GM20431 (cell line): ENCODE measurements around the gene ITFG2.

Experiments used
- in situ Hi-C: fragments of 300-500 bp; cut with MseI, MboI; formaldehyde crosslinking; loops from one replicate; pipeline ENCODE4 v1.15.0; 2020; ENCODE audit warnings: low sequenced_read_pairs; ENCODE audit not compliant: unreplicated experiment

Gene ITFG2

DNA sequence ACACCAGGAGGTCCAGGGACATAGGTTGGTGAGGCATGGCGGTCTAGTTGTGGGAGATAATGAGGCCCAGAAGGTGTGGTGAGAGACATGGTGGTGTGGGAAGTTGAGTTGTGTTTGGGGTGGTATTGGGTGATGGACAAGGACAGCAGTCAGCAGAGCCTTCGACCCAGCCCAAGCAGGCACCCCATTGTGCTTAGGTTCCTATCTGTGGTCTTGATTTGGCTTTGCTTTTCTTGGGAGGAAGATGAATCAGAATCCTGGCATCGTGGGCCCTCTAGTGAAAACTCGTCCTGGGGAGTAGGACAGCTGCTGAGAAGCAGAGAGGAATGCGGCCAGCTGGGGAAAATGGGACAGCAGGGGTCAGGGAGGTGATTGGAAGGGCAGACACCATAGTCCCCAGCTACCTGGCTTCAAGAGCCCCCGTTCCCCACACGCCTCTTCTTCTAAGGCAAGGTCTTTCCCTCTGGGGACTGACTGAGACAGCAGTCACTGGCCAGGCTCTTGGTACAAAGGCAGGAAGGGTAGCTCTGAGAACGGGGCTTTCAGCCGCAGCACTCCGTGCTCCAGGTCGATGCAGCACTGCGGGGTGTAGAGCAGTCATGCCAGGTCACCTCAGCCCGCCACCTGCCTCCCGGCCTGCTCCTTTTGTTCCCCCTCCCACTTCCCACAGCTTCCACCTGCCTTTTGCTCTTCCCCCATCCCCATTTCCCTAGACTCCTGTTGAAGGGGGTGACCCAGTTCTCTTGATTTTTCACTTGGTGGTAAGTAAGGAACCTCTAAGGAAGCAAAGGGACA is 14.4 kb downstream of the ITFG2 start:
- in situ Hi-C loops, result no loop called here

DNA sequence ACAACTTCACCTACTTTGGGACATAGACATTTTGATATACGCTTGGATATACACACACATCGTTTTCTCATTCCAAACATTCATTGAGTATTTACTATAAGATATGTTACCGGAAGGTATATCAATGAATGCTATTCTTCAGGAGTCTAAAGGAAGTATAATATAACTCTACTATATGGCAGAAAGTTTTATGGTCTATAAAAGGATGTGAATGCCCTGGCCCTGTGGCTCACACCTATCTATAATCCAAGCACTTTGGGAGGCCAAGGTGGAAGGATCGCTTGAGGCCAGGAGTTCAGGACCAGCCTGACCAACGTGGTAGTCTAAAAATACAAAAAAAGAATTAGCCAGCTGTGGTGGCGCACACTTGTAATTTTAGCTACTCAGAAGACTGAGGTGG is 16.8 kb downstream of the ITFG2 start:
- in situ Hi-C loops, result no loop called here

DNA sequence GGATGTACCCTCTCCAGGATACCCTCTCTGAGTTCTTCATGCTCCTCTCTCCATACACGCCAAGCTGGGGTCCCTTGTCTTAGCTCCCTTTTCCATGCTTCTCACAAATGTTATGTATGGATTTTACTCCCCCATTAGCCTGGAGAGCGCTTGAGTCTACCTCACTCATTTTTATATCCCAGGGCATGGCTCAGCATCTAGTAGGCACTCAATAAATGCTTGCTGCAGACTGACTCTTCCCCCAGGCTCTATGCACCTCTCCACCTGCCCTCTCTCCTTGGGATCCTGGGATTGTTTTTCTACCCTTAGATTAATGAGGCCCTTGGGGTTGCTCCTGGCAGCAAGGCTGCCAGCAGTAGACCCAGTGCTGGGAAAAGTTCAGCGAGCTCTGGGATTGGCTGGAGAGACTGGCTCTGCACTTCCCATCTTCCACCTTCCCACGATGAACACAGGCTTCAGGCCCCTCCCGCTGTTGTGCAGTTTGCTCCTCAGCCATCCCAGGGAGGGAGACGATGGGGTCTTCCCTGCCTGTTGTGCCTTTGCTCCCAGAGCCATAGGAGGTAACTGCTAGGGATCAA is 20.2 kb downstream of the ITFG2 start:
- in situ Hi-C loops, result no loop called here

DNA sequence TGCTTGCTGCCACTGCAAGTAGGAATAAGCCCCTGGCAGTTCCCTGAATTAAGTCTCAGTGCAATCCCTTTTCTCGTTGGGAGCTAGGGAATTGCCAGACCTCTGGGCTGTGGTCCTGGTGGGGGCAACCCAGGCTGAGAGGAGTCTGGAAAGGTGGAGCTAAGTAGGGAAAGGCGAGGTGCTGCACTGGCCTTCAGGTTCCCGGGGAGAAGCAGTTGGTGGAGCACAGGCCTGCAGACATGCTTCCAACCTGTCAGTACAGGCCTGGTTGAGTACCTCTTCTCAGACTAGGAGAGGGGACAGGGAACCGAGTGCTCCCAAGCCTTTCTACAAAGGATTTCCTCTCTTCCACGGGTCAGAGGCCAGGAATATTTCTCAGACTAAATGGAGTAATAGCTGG is 20.9 kb downstream of the ITFG2 start:
- in situ Hi-C loops, result no loop called here

DNA sequence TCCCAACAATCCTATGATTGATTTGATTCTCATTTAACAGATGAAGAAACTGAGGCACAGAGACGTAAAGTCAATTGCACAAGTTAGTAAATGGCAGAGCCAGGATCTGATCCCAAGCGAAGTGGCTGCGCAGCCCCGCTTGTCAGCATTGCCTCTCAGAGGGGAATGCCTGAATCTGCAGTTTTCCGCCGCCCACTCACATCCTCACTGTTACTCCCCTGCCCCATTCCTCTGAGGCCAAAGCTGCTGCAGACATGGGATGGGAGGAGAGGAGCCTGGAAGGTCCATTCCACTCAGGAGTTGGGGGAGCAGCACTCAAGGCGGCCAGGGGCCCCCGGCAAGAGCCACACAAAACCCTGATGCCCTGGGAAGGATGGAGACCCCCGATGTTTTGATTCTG is 21.3 kb downstream of the ITFG2 start:
- in situ Hi-C loops, result no loop called here

DNA sequence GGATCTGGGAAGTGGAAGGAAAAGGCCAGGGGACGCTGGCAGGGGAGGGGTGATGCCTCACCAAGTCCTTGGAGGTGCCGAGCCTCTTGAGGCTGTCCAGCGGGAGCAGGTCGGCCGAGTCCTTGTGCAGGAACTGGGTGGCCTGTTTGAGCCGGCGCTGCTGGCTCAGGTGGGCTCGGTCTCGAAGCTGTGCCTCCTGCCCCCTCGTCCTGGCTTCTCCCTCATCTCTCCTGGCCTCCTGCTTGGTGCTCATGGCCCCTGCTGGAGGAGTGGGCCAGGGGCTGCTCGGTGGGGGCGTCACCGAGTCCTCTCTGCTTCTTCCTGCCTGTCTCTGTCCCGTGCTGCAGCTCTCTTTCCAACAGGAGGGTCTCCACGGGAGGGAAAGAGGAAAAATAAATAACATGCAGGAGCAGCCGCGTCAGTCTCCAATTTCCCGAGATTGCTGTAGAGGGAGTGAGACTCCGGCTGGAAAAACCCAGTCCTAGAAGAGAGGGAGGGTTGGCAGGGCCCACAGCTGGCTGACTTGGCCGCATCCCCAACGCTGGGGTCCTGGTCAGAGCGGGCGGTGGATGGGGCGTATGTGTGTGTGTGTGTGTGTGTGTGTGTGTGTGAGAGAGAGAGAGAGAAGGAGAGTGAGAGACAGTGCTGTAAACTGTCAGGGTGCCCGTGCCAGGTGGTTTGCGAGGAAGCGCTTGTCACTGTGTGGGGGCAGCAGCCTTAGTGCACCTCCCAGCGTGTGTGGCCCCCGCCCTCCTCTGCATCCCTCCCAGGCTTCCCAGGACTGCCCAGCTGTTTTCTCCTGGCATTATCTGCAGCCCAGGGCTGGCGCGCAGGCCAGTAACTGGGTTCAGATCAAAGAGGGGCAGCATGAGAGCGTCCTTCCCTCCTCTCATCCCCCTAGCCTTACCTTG is 22.4 kb downstream of the ITFG2 start, which contains the start of gene NRIP2:
TSS of gene NRIP2 (minus strand) at position 455 of the 911 bp plus-strand sequence. CDS start at position 403, 52 bp downstream.
- in situ Hi-C loops, result no loop called here

DNA sequence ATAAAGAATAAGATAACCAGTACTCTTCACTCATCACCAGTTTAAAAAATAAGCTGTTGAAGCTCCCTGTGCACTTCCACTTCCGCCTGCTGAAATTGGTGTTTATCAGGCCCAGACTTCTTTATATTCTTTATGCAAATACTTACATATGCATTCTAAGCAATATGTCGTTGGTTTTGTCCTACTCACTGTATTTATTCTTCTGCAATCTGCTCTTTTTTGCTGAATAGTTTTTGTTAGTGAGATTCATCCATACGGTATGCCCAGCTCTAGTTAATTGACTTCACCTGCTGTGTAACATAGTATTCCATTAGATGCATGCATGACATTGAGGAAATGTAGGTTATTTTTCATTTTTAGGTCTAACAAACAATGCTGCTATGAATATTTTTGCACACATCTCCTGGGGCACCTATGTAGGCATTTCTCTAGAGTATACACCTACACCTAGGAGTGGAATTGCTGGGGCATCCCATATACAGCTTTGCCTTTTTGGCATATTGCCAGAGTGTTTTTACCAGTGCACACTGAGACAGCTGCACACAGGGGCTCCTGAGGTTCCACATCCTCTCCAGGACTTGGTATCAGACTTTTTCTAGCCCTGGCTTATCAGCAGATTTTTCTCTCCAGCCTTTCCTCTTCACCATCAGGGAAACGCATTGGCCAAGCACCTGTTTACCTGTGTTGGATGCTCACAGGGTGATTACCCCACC is 23.4 kb downstream of the ITFG2 start:
- in situ Hi-C loops, result no loop called here

DNA sequence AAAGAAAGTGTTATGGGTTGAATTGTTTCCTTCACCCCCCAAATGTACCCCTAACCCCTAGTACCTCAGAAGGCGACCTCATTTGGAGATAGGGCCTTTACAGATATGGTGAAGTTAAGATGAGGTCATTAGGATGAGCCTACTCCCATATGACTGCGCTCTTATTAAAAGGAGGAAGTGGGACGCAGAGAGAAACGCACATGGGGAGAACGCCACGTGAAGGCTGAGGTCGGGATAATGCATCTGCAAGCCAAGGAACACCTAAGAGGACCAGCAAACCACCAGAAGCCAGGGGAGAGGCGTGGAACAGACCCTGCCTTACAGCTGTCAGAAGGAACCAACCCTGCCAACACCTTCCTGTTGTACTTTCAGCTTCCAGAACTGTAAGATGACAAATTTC is 24.1 kb downstream of the ITFG2 start:
- in situ Hi-C loops, result no loop called here

DNA sequence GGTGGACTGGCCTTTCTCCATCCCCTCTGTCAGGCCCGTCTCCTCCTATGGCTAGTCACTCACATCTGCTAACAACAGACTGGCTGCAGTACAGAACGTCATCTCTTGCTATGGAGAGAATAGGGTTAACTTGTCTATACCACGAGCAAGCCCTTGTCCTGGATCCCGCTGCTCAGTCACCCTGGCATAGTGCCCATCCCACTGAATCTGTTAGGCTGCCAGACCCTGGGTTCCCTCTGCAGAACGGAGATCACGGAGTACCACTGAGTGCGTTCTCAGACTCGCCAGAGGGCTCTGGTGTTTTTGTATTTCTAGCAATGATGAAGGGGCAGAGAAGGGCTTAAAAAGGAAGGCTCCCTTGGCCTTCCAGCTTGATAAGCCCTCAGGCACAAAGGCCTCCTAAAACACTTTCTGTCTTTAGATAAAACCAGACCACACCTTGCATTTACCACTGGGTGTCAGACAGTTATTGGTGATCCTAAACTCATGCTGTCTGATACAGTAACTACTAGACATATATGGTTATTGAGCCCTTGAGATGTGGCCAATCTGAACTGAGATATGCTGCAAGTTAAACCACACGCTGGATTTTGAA is 28.7 kb downstream of the ITFG2 start:
- in situ Hi-C loops, result no loop called here

DNA sequence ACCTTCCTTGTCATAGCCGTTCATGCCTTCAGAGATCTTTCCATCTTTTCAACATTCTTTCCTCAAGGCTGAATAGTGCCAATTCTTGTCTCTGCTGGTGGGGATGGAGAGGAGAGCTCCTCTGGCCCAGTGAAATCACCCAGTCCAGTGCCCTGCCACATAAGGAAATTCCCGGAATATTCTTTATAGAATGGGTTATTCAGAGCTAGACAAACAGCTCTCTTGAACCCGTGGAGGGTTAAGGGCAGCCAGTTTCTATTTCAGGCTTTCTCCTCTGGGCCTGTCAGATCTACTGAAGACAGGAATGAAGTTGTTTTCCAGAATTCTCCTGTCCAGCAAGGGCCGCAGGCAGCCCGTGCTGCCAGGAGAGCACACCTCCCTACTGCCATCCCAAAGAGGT is 30.5 kb downstream of the ITFG2 start:
- in situ Hi-C loops, result no loop called here

DNA sequence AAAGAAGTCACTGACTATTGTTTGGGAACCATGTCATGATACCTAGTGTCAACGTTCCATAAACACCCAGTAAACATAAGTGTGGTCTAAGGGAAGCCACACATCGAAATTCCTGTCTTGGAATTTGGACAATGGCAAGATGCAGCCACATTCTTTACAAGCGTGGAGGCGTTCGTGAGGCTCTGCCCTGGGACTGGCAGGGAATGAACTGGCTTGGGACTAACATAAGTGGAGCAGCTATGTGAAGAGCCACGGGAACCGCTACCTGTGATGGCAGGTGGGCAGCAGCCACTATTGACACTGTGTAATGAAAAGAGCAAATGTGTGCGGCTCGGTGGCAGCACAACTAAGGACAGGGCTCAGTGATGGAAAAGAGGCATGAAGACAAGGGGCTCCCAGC is 32.3 kb downstream of the ITFG2 start:
- in situ Hi-C loops, result no loop called here

DNA sequence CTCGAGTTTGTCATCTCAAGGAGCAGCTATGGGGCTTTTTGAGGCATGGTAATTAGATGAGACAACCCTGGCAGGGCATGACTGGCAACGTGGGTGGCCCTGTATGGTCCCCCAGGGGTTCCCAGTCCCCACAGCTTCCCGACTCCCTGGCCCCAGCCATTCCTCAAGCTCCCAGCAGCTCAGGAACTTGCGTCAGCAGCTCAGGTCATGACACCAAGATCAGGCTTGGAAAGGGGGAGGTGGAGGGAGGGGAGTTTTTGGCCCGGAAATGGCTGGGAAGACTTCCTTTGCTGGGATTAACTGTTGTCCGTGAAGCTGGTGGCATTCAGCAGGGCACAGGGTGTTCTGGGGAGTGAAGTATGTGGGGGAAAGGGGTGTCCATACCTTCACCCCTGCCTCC is 32.8 kb downstream of the ITFG2 start:
- in situ Hi-C loops, result no loop called here

DNA sequence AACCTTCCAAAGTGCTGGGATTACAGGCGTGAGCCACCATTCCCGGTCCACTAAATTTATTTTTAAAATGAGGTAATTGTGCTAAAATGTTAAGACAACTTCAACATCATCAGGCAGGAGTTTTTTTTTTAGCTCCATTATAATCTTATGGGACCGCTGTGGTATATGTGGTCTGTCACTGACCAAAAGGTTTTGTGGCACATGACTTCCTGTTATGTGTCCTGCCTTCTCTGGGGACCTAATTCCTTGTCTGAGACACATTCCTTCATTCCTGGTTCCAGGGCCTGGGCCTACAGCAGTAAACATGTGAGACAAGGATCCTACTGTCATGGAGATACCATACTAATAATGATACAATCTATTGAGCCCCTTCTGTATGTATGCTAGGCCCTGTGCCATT is 39.5 kb downstream of the ITFG2 start:
- in situ Hi-C loops, result no loop called here

DNA sequence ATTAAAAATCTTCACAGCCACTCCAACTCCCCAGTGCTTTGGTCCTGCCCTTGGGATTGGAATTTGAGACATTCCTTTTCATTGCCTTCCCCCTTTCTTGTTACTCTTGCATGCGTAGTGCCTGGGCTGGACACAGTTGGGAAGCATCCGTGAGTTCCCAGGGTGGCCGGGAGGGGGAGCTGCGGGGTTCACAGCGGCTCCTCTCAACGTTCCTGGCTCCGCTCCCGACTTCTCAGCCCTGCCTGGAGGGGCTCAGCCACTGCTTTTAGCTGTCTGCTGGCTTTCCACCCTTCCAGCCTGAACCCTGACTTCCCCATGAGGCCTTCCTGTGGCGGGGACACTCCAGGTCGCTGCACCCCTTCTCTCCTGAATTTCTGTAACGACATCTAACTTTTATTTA is 41.2 kb downstream of the ITFG2 start:
- in situ Hi-C loops, result no loop called here

DNA sequence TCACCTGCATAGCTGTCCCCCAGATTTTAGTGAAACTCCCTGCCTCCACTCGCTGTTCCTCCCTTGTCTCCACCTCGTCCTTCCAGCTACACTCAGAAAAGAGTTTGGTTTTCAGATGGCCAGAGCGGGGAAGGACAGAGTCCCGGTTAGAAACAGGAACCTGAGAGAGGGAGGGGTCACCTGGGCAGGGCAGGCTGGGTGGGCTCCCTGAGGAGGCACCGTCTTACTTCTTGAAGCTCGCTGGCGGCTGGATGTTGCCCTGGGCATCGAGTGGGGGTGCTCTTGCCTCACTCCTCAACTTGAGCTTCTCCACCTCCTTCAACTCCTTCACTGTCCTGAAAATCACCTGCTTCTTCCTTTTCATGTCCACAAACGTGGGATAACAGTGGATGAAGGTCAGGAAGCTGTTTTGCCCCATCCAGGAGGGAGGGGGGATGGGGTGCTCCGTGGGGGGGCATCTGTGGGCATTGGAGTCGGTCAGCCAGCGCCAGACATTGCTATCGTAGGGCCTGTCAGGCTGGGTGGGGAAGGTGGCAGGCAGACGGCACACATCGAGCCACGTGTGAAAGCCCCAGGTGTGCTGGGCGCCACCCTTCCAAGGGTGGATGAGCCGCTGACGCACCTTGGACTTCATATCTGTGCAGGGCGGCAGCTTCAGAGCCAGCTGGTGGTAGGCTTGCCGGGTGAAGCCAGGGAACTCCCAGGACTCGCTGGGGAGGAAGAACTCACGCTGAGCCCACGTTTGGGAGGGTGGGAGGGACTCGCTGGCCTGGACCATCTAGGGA is 42.4 kb downstream of the ITFG2 start:
- in situ Hi-C loops, result no loop called here

DNA sequence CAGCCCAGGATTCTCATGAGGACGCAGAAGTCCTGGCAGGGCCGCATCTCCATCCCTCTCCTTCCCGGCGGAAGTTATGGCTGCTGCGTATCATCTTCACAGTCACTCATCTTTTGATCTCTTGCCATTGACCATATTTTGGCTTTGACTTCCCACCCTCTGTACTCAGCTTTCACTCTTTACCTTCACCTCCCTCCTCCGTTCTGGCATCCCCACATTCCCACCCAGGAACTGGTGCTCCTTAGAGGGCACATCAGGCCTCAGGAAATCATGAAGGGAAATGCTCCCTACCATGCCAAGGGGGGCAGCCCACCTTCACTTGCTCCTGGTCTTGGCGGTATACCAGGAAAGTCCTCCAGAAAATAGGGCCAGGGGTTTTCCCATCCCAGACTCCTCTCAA is 43.1 kb downstream of the ITFG2 start:
- in situ Hi-C loops, result no loop called here

DNA sequence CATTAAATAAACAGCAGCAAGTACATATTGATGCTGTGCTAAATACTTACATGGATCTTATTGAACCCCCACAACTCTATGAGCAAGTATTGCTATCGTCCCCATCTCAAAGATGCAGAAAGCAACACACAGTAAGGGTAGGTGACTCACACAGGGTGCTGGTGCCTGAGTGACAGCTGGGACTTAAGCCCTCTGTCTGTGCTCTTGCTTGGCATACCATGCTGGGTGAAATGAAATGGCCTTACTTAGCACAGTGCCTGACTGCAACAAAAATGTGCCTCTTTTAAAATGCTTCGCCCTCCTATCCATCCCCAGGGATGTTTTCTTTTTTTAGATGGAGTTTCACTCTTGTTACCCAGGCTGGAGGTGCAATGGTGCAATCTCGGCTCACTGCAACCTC is 43.6 kb downstream of the ITFG2 start:
- in situ Hi-C loops, result no loop called here

DNA sequence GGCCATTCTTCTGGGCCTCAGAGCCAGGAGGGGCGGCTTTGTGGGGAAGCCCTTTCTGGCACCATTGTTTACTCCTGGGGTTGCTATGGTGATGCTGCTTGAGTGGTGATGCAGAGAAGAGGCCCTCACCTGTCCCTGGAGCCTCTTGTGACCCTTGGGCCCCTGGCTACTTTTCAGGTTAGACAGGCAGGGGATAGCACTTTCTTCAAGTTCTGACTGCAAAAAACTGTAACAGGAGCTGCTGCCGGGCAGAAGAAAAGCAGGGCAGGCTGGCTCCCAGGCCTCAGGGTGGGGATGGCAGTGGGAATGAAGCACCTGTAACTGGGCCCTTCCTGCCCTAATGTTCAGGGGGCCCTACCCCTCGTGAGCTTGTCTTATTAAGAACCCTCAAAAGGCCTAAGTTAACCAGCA is 44.6 kb downstream of the ITFG2 start, which contains the start of gene TEX52:
TSS of gene TEX52 (minus strand) at position 19 of the 411 bp plus-strand sequence. CDS start at position 6, 13 bp downstream.
- in situ Hi-C loops, result no loop called here

DNA sequence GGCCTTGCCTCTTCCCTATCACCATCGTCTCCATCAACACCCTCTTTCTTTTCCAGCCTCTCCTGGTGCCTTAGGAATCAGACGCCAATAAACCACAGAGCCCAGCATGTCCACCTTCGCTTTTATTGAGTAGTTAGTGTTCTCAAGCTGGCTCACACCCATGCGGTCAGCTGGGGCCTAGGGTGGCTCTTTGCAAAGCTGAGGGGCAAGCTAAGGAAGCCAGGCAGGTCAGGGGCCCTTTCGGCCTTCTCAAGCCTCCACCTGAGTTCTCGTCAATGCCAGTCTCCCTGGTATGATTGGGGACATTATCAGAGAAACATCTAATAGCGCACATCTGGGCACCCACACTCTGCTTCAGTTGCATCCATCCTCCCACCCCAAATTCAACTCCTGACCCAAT is 45.1 kb downstream of the ITFG2 start:
- in situ Hi-C loops, result no loop called here
